ENCODE results near the gene PAAF1.

DNA sequence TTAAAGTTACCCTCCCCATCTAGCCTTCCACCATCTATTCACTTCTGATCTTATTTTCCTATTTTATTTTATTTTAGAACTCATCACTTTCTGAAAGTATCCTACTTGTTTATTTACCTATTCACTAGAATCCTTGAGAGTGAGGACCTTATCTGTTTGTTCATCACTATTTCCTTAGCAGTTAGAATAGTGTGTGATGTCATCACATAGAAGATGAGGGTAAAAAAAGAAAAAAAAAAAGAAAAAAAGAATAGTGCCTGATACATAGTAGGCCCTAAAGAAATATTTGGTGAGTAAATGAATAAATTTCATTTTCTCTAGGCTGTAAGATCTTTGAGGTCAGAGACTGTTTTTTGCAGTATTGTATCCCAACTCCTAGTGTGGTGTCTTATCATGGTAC lies 36.7 kb downstream of the PAAF1 start:
- TF ChIP-seq POLR2A (IDR thresholded peaks at IDR 0.05), result no peak
- TF ChIP-seq, protein P1, sequence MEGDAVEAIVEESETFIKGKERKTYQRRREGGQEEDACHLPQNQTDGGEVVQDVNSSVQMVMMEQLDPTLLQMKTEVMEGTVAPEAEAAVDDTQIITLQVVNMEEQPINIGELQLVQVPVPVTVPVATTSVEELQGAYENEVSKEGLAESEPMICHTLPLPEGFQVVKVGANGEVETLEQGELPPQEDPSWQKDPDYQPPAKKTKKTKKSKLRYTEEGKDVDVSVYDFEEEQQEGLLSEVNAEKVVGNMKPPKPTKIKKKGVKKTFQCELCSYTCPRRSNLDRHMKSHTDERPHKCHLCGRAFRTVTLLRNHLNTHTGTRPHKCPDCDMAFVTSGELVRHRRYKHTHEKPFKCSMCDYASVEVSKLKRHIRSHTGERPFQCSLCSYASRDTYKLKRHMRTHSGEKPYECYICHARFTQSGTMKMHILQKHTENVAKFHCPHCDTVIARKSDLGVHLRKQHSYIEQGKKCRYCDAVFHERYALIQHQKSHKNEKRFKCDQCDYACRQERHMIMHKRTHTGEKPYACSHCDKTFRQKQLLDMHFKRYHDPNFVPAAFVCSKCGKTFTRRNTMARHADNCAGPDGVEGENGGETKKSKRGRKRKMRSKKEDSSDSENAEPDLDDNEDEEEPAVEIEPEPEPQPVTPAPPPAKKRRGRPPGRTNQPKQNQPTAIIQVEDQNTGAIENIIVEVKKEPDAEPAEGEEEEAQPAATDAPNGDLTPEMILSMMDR (IDR thresholded peaks at IDR 0.05), result no peak
